ENCODE data around the gene STAMBP. TPM values are rescaled to one million over a fixed set of nuclear protein-coding genes. Genes with fewer than 3 reads are reported as not detected.

The STAMBP gene
- total and polyA plus RNA-seq, 9 of the 15 experiments (the other 6 are each of a cell fraction or from before 2014, with no cell fraction given) = 36.9 to 75.2 (median 48.8) TPM

GRCh38 chr2:73828389-73828817, 358 bp upstream of the STAMBP start (continued):
- TF ChIP-seq PURB (CRISPR knock-in tag; IDR thresholded peaks at IDR 0.05; ENCODE audit: low read depth) (no peak), ELF1 (tag; IDR thresholded peaks at IDR 0.05) (peak; percentile 90; the same call in 1 of the 2 replicates), HBP1 (CRISPR knock-in tag; IDR thresholded peaks at IDR 0.05) (no peak), PHB (CRISPR knock-in tag; IDR thresholded peaks at IDR 0.05) (no peak)

- 81% methylated on average over 11 of the region's 11 CpGs for WGBS (ENCODE audit: insufficient coverage, low coverage, missing lambda C conversion rate)
- Histone ChIP-seq H3K27ac (ENCODE audit: extremely low read depth, low read depth, low read length) (no peak overlapping the region), H3K4me2 (ENCODE audit: insufficient read depth, low read length) (no peak overlapping the region), H3K79me2 (ENCODE audit: control insufficient read depth, insufficient read depth, low read length) (peaks cover 22% of the 10 kb centered on the region), H3K36me3 (ENCODE audit: control insufficient read depth, insufficient read depth, low read length) (peaks cover 41% of the 10 kb centered on the region; the same call in 2 of the 3 replicates), H3K4me3 (no peak overlapping the region), H3K9me1 (ENCODE audit: control insufficient read depth, insufficient read depth, low read length) (no peaks in the 10 kb centered on the region), H2AFZ (ENCODE audit: low read depth, low read length) (no peak overlapping the region), H4K20me1 (replicated peaks; ENCODE audit: control insufficient read depth, insufficient read depth, low read length) (no peaks in the 10 kb centered on the region), H3K4me1 (replicated peaks in 1 of 2; ENCODE audit: control insufficient read depth in 2 of 2, insufficient read depth in 2 of 2, low read length in 2 of 2) (peaks cover 7 to 13% of the 10 kb centered on the region in 2 experiments; a peak in 4 of 5 replicates), H3K9ac (ENCODE audit: insufficient read depth in 1 of 2, low read depth in 2 of 2, low read length in 2 of 2) (no peak overlapping the region), H3K9me3 (replicated peaks; ENCODE audit: control insufficient read depth, insufficient read depth, low read depth, low read length) (no peaks in the 10 kb centered on the region), H3K27me3 (ENCODE audit: control insufficient read depth in 2 of 2, insufficient read depth in 2 of 2, low read length in 2 of 2) (no peaks in the 10 kb centered on the region)
- FAIRE-seq (no peak), DNase-seq (ENCODE audit: extremely low read depth in 1 of 4, low spot score in 3 of 4) (no peak), ATAC-seq (no peak)
- ChIA-PET CTCF (ENCODE audit: low intra/inter-chr PET ratio) (interaction anchor here (1.0 kb wide), 1 partner anchor 155 kb away, joined by 3 read pairs; no protein-coding TSS in a partner anchor), POLR2A (interaction anchor here (0.5 kb wide), 1 partner anchor 16 kb away, joined by 4 read pairs; no protein-coding TSS in a partner anchor)
- in situ Hi-C loops (cut with MboI) = no loop called here
- intact Hi-C loops (cut with micrococcal nuclease) = no loop called here
- no TSS peak for BruUV-seq (replicated peaks)
- no peak for TF ChIP-seq PHTF2 (CRISPR knock-in tag; IDR thresholded peaks at IDR 0.05)
- TF ChIP-seq ZNF197 (CRISPR knock-in tag; IDR thresholded peaks at IDR 0.05; ENCODE audit: low read depth) = no peak
- TF ChIP-seq ZKSCAN3 (CRISPR knock-in tag; IDR thresholded peaks at IDR 0.05) = no peak
- no peak for TF ChIP-seq TAF7 (tag; IDR thresholded peaks at IDR 0.05)
- no peak for TF ChIP-seq PTBP1 (IDR thresholded peaks at IDR 0.05; ENCODE audit: low read depth, low read length)
- TF ChIP-seq ZNF316 (IDR thresholded peaks at IDR 0.05) = peak; percentile 81
- TF ChIP-seq ZNF644 (tag; IDR thresholded peaks at IDR 0.05; ENCODE audit: low read depth) = no peak
- TF ChIP-seq ZNF140 (CRISPR knock-in tag; IDR thresholded peaks at IDR 0.05) = no peak
- TF ChIP-seq THRAP3 (IDR thresholded peaks at IDR 0.05; ENCODE audit: borderline replicate concordance) = no peak
- TF ChIP-seq ATF7 (IDR thresholded peaks at IDR 0.05) = no peak
- TF ChIP-seq HCFC1 (IDR thresholded peaks at IDR 0.05; ENCODE audit: low read depth, low read length) = no peak
- no peak for TF ChIP-seq ADNP (tag; IDR thresholded peaks at IDR 0.05)
- peak; percentile 67 for TF ChIP-seq MEIS2 (IDR thresholded peaks at IDR 0.05; ENCODE audit: partially characterized antibody)
- TF ChIP-seq MAFK (IDR thresholded peaks at IDR 0.05; ENCODE audit: low read length) = 0 out of 2 replicates have a peak, but pooled peaks have one; percentile 16
- TF ChIP-seq ZNF76 (CRISPR knock-in tag; IDR thresholded peaks at IDR 0.05; ENCODE audit: borderline replicate concordance) = no peak
- no peak for TF ChIP-seq ZBTB9 (CRISPR knock-in tag; IDR thresholded peaks at IDR 0.05)
Observed at GRCh38 chr2:73830871-73831401, 2.2 kb downstream of the STAMBP start.
